Measurements from ENCODE around the gene APBA1. TPM values are rescaled to one million over a fixed set of nuclear protein-coding genes. Genes with fewer than 3 reads are reported as not detected.
"Not testable (repeated sequence)": the region's sequence is repeated elsewhere in the genome, so short reads cannot be mapped to it uniquely, and the experiment has no call there.

APBA1 gene
- polyA plus RNA-seq, 4 donors, result 15.0 to 19.6 (median 16.3) TPM

GRCh38 chr9:69611221-69611620 lies 61.0 kb downstream of the APBA1 start:
- DNase-seq (ENCODE audit: low read depth in 4 of 4, low spot score in 3 of 4), result no peak

GRCh38 chr9:69609156-69609555 lies 63.0 kb downstream of the APBA1 start:
- no peak for DNase-seq (ENCODE audit: low read depth in 4 of 4, low spot score in 3 of 4)

- no peak for DNase-seq (ENCODE audit: low read depth in 4 of 4, low spot score in 3 of 4)
Observed at GRCh38 chr9:69606089-69606488, 66.1 kb downstream of the APBA1 start.

GRCh38 chr9:69605406-69605805 lies 66.8 kb downstream of the APBA1 start:
- DNase-seq (ENCODE audit: low read depth in 4 of 4, low spot score in 3 of 4), result no peak

- DNase-seq (ENCODE audit: low read depth in 4 of 4, low spot score in 3 of 4), result no peak
Observed at GRCh38 chr9:69604568-69605219, 67.5 kb downstream of the APBA1 start.

- DNase-seq (ENCODE audit: low read depth in 4 of 4, low spot score in 3 of 4), result no peak
Observed at GRCh38 chr9:69603656-69604055, 68.5 kb downstream of the APBA1 start.

GRCh38 chr9:69602773-69603172 lies 69.4 kb downstream of the APBA1 start:
- DNase-seq (ENCODE audit: low read depth in 4 of 4, low spot score in 3 of 4), result no peak

- DNase-seq (ENCODE audit: low read depth in 4 of 4, low spot score in 3 of 4), result no peak
Observed at GRCh38 chr9:69601698-69602097, 70.5 kb downstream of the APBA1 start.

GRCh38 chr9:69600314-69601047 lies 71.7 kb downstream of the APBA1 start:
- DNase-seq (ENCODE audit: low read depth in 4 of 4, low spot score in 3 of 4), result no peak

- no peak for DNase-seq (ENCODE audit: low read depth in 4 of 4, low spot score in 3 of 4)
Observed at GRCh38 chr9:69599232-69599971, 72.8 kb downstream of the APBA1 start.

- DNase-seq (ENCODE audit: low read depth in 4 of 4, low spot score in 3 of 4), result not testable (repeated sequence)
Observed at GRCh38 chr9:69596906-69597305, 75.3 kb downstream of the APBA1 start.

- DNase-seq (ENCODE audit: low read depth in 4 of 4, low spot score in 3 of 4), result no peak
Observed at GRCh38 chr9:69594180-69594579, 78.0 kb downstream of the APBA1 start.

GRCh38 chr9:69593756-69594155 lies 78.4 kb downstream of the APBA1 start:
- DNase-seq (ENCODE audit: low read depth in 4 of 4, low spot score in 3 of 4), result no peak

GRCh38 chr9:69593301-69593700 lies 78.9 kb downstream of the APBA1 start:
- DNase-seq (ENCODE audit: low read depth in 4 of 4, low spot score in 3 of 4), result no peak

GRCh38 chr9:69590266-69590665 lies 81.9 kb downstream of the APBA1 start:
- DNase-seq (ENCODE audit: low read depth in 4 of 4, low spot score in 3 of 4), result no peak

GRCh38 chr9:69589156-69589555 lies 83.0 kb downstream of the APBA1 start:
- no peak for DNase-seq (ENCODE audit: low read depth in 4 of 4, low spot score in 3 of 4)

GRCh38 chr9:69585571-69585970 lies 86.6 kb downstream of the APBA1 start:
- no peak for DNase-seq (ENCODE audit: low read depth in 4 of 4, low spot score in 3 of 4)

- no peak for DNase-seq (ENCODE audit: low read depth in 4 of 4, low spot score in 3 of 4)
Observed at GRCh38 chr9:69584759-69585158, 87.4 kb downstream of the APBA1 start.

GRCh38 chr9:69583645-69584234 lies 88.4 kb downstream of the APBA1 start:
- DNase-seq (ENCODE audit: low read depth in 4 of 4, low spot score in 3 of 4), result no peak

- DNase-seq (ENCODE audit: low read depth in 4 of 4, low spot score in 3 of 4), result no peak
Observed at GRCh38 chr9:69582544-69583297, 89.5 kb downstream of the APBA1 start.

- DNase-seq (ENCODE audit: low read depth in 4 of 4, low spot score in 3 of 4), result no peak
Observed at GRCh38 chr9:69582018-69582417, 90.2 kb downstream of the APBA1 start.

Data from right renal pelvis (tissue), 4 donors.